ENCODE data around the gene FOXP1. TPM values are rescaled to one million over a fixed set of nuclear protein-coding genes. Genes with fewer than 3 reads are reported as not detected.

The FOXP1 gene
- total and polyA plus RNA-seq, 2 donors (not counting 1 experiment from before 2014, with no cell fraction given) = 70.3 to 101 TPM

GRCh38 chr3:71421475-71421819 lies 162.1 kb downstream of the FOXP1 start:
- Histone ChIP-seq H3K4me1 (ENCODE audit: control insufficient read depth, extremely low read depth, insufficient read depth, low read length) (no peaks in the 10 kb centered on the region), H4K20me1 (ENCODE audit: control insufficient read depth, extremely low read depth, insufficient read depth, low read length) (no peaks in the 10 kb centered on the region), H3K79me2 (ENCODE audit: control insufficient read depth, insufficient read depth, low read length) (no peaks in the 10 kb centered on the region), H3K27ac (ENCODE audit: insufficient read depth, low read length) (no peak overlapping the region), H3K27me3 (ENCODE audit: control insufficient read depth, insufficient read depth, low read length) (no peaks in the 10 kb centered on the region), H3K36me3 (ENCODE audit: control insufficient read depth, insufficient read depth, low read length) (no peaks in the 10 kb centered on the region), H3K9ac (ENCODE audit: insufficient read depth, low read length) (no peak overlapping the region), H3K9me3 (ENCODE audit: control insufficient read depth, insufficient read depth, low read depth, low read length) (no peaks in the 10 kb centered on the region), H3K4me2 (ENCODE audit: extremely low read depth, insufficient read depth, low read length) (no peak overlapping the region), H3K4me3 (replicated peaks in 1 of 4; ENCODE audit: control extremely low read depth in 1 of 4, insufficient read depth in 1 of 4, low read depth in 3 of 4, low read length in 4 of 4) (no peak overlapping the region), H2AFZ (ENCODE audit: low read length) (no peak overlapping the region)
- TF ChIP-seq CTCF (conservative IDR thresholded peaks at IDR 0.05 in 1 of 2, IDR thresholded peaks at IDR 0.05 in 1 of 2; ENCODE audit: low read depth in 1 of 2, low read length in 2 of 2) = no peak
- TF ChIP-seq EZH2 (IDR thresholded peaks at IDR 0.05; ENCODE audit: low read length, missing control alignments) = no peak
- no peak for DNase-seq (ENCODE audit: low read depth in 2 of 2)

GRCh38 chr3:71419369-71419768 lies 164.2 kb downstream of the FOXP1 start:
- no peak overlapping the region for H3K27ac ChIP-seq (ENCODE audit: insufficient read depth, low read length)
- no peak for DNase-seq (ENCODE audit: low read depth in 2 of 2)
- H3K9me3 ChIP-seq (ENCODE audit: control insufficient read depth, insufficient read depth, low read depth, low read length) = no peaks in the 10 kb centered on the region
- no peak overlapping the region for H2AFZ ChIP-seq (ENCODE audit: low read length)
- no peak overlapping the region for H3K4me2 ChIP-seq (ENCODE audit: extremely low read depth, insufficient read depth, low read length)
- H3K79me2 ChIP-seq (ENCODE audit: control insufficient read depth, insufficient read depth, low read length) = no peaks in the 10 kb centered on the region
- H3K4me3 ChIP-seq (replicated peaks in 1 of 4; ENCODE audit: control extremely low read depth in 1 of 4, insufficient read depth in 1 of 4, low read depth in 3 of 4, low read length in 4 of 4) = no peak overlapping the region
- no peak overlapping the region for H3K9ac ChIP-seq (ENCODE audit: insufficient read depth, low read length)
- no peaks in the 10 kb centered on the region for H4K20me1 ChIP-seq (ENCODE audit: control insufficient read depth, extremely low read depth, insufficient read depth, low read length)
- no peaks in the 10 kb centered on the region for H3K36me3 ChIP-seq (ENCODE audit: control insufficient read depth, insufficient read depth, low read length)
- H3K4me1 ChIP-seq (ENCODE audit: control insufficient read depth, extremely low read depth, insufficient read depth, low read length) = no peaks in the 10 kb centered on the region
- H3K27me3 ChIP-seq (ENCODE audit: control insufficient read depth, insufficient read depth, low read length) = no peaks in the 10 kb centered on the region
- no peak for TF ChIP-seq EZH2 (IDR thresholded peaks at IDR 0.05; ENCODE audit: low read length, missing control alignments)
- no peak for TF ChIP-seq CTCF (conservative IDR thresholded peaks at IDR 0.05 in 1 of 2, IDR thresholded peaks at IDR 0.05 in 1 of 2; ENCODE audit: low read depth in 1 of 2, low read length in 2 of 2)

GRCh38 chr3:71417791-71418190 lies 165.7 kb downstream of the FOXP1 start:
- no peak for DNase-seq (ENCODE audit: low read depth in 2 of 2)
- Histone ChIP-seq H3K36me3 (ENCODE audit: control insufficient read depth, insufficient read depth, low read length) (no peaks in the 10 kb centered on the region), H3K4me2 (ENCODE audit: extremely low read depth, insufficient read depth, low read length) (no peak overlapping the region), H3K4me1 (ENCODE audit: control insufficient read depth, extremely low read depth, insufficient read depth, low read length) (no peaks in the 10 kb centered on the region), H2AFZ (ENCODE audit: low read length) (no peak overlapping the region), H3K9me3 (ENCODE audit: control insufficient read depth, insufficient read depth, low read depth, low read length) (no peaks in the 10 kb centered on the region), H3K27me3 (ENCODE audit: control insufficient read depth, insufficient read depth, low read length) (no peaks in the 10 kb centered on the region), H3K9ac (ENCODE audit: insufficient read depth, low read length) (no peak overlapping the region), H3K27ac (ENCODE audit: insufficient read depth, low read length) (no peak overlapping the region), H4K20me1 (ENCODE audit: control insufficient read depth, extremely low read depth, insufficient read depth, low read length) (no peaks in the 10 kb centered on the region), H3K4me3 (replicated peaks in 1 of 4; ENCODE audit: control extremely low read depth in 1 of 4, insufficient read depth in 1 of 4, low read depth in 3 of 4, low read length in 4 of 4) (no peak overlapping the region), H3K79me2 (ENCODE audit: control insufficient read depth, insufficient read depth, low read length) (no peaks in the 10 kb centered on the region)
- TF ChIP-seq CTCF (conservative IDR thresholded peaks at IDR 0.05 in 1 of 2, IDR thresholded peaks at IDR 0.05 in 1 of 2; ENCODE audit: low read depth in 1 of 2, low read length in 2 of 2) (no peak), EZH2 (IDR thresholded peaks at IDR 0.05; ENCODE audit: low read length, missing control alignments) (no peak)

Data from fibroblast of lung (primary cell).